ENCODE results near the gene ANXA6. TPM values are rescaled to one million over a fixed set of nuclear protein-coding genes. Genes with fewer than 3 reads are reported as not detected.
A peak's percentile ranks its signal among the peaks of the same experiment; 100 is the strongest.

ANXA6 gene
- total RNA-seq, 1 donor from 2014 or later = 257 TPM

GRCh38 chr5:151155775-151156506 is 1.6 kb downstream of the ANXA6 start:
- intact Hi-C loops (cut with DNase I) = loop anchor here (5.0 kb wide), 1 partner anchor 81 kb away; no protein-coding TSS in a partner anchor
- DNase-seq (ENCODE audit: low spot score) = no peak

GRCh38 chr5:151154931-151155774 is 2.4 kb downstream of the ANXA6 start:
- no peak for DNase-seq (ENCODE audit: low spot score)
- intact Hi-C loops (cut with DNase I) = loop anchor here (5.0 kb wide), 1 partner anchor 82 kb away; no protein-coding TSS in a partner anchor

DNA sequence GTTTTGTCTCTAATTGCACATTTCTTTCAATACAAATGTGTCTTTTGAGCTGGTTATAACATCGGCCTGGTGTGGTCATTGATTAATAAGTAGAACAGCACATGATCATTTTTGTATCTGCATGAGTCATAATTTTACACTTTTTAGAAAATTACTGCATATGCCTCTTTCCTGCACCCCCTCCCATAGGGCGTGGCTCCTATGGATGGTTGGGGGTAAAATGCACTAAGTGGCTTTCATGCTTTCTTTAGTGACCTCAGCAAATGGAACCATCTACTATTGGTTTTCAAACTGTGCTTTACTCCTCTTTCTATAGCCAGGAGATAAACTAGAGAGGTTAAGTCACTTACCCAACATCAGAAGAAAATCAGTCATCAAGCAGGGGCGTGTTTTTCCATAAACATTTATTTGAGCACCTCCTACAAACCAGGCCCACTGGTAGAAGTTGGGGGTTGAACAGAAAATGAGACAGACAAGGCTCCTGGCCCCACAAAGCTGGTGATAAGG is 3.8 kb downstream of the ANXA6 start:
- intact Hi-C loops (cut with DNase I) = no loop called here
- DNase-seq (ENCODE audit: low spot score) = no peak

DNA sequence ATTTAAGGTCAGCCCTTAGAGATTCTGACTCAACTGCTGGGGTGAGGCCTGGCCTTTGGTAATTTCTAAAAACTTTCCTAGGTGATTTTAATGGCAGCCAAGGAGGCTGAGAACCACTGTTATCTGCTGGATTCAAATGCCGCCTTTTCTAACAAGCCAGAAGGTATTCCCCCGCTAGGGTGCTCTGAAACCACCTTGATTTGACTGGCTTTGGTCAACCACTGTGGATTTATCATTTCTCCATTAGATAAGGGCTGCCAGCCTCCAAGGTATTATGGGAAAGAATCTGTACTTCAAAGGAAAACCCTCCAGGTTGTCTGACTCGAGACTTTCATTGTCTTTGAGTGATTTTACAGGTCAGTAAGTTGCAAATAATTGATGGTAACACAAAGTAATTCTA is 4.3 kb downstream of the ANXA6 start:
- intact Hi-C loops (cut with DNase I) = no loop called here
- DNase-seq (ENCODE audit: low spot score) = no peak

DNA sequence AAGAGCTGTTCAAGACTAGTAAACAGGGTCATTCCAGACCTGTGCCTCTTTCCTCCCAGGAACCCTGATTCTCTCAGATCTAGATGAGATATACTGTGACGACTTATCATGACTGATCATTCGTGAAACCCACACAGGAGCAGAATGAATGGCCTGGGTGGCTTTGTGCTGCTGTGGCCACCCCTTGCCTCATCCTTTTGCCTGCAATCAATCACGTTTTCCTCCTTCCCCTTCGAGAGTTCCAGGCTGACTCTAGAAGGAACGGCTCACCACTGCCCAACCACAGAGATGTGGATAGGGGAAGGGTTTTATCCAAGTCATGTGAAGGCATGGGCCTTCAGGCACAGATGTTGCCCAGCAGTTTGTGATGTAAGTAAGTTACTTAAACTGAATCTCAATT is 5.8 kb downstream of the ANXA6 start:
- no peak for DNase-seq (ENCODE audit: low spot score)
- intact Hi-C loops (cut with DNase I) = no loop called here

DNA sequence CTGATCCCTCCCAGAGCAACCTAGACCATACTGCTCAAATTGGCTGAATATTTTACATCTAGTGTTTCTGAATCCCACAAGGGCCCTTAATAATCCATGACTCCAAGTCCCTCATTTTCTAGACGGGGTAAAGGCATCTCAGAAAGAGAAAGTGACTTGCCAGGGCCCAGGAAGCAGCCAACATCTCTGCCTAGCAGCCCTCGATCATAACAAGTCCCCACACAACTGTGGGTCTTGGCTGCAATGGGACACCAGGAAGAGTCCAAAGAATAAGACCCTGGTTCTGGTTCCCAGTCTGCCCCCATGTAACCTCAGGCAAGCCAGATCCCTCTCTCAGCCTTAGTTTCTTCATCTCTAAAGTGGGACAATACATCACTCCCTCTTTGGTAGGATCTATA is 6.3 kb downstream of the ANXA6 start:
- no peak for DNase-seq (ENCODE audit: low spot score)
- intact Hi-C loops (cut with DNase I) = no loop called here

DNA sequence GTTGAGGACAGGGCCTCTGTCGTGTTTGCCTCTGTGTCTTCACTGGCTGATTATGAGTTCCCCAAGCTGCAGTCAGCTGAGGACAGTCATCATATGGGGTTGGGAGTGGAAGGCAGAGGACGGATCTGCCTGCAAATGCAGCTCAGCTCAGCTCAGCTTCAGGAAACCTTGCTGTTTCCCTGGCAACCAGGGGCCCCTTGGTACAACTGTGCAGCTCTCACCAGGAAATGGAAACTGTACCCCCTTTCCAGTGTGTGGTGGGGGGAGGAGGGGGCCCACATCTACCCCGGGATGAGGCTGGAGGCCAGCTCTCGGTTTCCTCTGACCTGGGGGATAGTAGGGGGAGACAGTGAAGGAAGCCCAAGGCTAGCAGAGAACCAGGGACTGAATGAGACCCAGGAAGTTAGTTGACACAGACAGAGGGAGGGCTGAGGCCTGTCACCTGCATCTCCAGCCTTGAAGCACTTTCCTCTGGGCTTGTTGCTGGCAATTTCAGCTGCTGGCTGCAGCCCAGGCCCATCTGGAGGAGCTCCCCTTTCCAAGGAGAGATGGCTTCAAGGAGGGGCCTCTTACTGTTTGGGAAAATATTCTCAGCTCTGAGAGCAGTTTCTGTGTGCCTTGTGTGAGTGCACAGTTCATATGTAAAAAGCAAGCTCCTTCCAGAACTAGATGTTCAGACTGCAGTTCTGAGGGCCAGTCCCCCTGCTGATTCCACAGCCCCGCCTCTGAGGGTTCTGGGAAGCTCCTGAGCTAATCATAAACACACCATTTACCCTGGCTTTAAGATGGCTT is 6.9 kb downstream of the ANXA6 start:
- no peak for DNase-seq (ENCODE audit: low spot score)
- intact Hi-C loops (cut with DNase I) = no loop called here

GRCh38 chr5:151148583-151148982 is 9.0 kb downstream of the ANXA6 start:
- intact Hi-C loops (cut with DNase I) = no loop called here
- no peak for DNase-seq (ENCODE audit: low spot score)

- intact Hi-C loops (cut with DNase I) = no loop called here
- DNase-seq (ENCODE audit: low spot score) = no peak
Observed at GRCh38 chr5:151147033-151147432, 10.5 kb downstream of the ANXA6 start.

- intact Hi-C loops (cut with DNase I) = no loop called here
- no peak for DNase-seq (ENCODE audit: low spot score)
Observed at GRCh38 chr5:151146061-151146460, 11.5 kb downstream of the ANXA6 start.

DNA sequence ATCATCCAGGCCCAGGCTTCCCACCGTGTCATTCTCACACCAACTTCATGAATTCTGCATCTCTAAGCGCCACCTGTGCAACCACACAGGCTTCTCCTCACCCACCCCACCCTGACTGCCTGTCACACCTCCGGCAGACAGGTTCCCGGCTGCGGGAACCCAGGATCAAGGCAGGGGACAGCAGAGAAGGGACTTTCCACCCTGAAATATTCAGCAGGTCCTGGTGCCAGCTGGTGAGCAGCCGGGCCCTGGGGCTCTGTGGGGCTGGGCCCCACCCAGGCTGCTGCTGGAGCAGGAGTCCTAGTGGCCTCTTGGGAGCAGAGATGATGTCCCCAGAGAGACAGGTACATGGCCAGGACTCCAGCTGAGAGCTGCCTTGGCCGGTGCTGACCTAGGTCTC is 12.7 kb downstream of the ANXA6 start:
- no peak for DNase-seq (ENCODE audit: low spot score)
- intact Hi-C loops (cut with DNase I) = loop anchor here (5.0 kb wide), 1 partner anchor 92 kb away; no protein-coding TSS in a partner anchor

DNA sequence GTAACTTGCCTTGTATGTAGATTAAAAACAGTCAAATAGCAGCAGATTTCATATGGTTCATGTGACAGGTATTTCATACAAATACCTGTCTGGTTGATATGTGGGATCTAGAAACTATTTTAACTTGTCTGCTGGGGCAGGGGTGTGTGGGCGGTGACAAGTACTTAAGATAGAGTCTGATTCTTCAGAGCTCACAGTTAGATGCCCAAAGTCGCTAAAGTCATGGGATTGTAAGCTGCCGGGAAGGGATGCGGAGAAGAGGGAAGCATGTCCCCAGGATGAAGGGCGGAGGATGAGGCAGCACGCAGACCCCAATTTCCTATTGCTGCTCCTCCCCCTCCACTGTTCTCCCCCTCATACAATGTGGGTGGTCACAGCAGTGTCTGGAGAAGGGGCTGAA is 13.3 kb downstream of the ANXA6 start:
- intact Hi-C loops (cut with DNase I) = loop anchor here (5.0 kb wide), 1 partner anchor 93 kb away; no protein-coding TSS in a partner anchor

DNA sequence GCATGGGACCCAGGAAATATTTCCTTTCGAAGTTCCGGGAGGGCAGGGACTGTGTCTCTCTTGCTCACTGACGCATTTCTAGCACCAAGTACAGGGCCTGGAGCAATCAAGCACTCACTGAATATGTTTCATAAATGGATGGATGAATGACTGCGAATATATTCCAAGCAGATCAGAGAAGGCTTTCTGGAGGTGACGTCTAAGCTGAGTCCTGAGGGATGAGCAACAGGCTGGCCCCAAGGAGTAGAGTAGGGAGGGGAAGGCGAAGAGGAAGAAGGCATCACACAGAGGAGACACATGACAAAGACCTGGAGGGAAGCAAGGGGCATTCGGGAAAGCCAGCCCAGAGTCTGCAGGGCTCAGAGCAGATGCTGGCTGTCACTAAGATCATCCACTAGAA is 13.9 kb downstream of the ANXA6 start:
- intact Hi-C loops (cut with DNase I) = loop anchor here (5.0 kb wide), 1 partner anchor 94 kb away; no protein-coding TSS in a partner anchor
- no peak for DNase-seq (ENCODE audit: low spot score)

More for the DNA sequence above, 13.3 kb downstream of the ANXA6 start:
- no peak for DNase-seq (ENCODE audit: low spot score)

- intact Hi-C loops (cut with DNase I) = loop anchor here (5.0 kb wide), 1 partner anchor 94 kb away; no protein-coding TSS in a partner anchor
- DNase-seq (ENCODE audit: low spot score) = no peak
Observed at GRCh38 chr5:151142933-151143332, 14.6 kb downstream of the ANXA6 start.

GRCh38 chr5:151141535-151141934 is 16.0 kb downstream of the ANXA6 start:
- DNase-seq (ENCODE audit: low spot score) = peak; percentile 84
- intact Hi-C loops (cut with DNase I) = loop anchor here (5.0 kb wide), 1 partner anchor 96 kb away; no protein-coding TSS in a partner anchor

DNA sequence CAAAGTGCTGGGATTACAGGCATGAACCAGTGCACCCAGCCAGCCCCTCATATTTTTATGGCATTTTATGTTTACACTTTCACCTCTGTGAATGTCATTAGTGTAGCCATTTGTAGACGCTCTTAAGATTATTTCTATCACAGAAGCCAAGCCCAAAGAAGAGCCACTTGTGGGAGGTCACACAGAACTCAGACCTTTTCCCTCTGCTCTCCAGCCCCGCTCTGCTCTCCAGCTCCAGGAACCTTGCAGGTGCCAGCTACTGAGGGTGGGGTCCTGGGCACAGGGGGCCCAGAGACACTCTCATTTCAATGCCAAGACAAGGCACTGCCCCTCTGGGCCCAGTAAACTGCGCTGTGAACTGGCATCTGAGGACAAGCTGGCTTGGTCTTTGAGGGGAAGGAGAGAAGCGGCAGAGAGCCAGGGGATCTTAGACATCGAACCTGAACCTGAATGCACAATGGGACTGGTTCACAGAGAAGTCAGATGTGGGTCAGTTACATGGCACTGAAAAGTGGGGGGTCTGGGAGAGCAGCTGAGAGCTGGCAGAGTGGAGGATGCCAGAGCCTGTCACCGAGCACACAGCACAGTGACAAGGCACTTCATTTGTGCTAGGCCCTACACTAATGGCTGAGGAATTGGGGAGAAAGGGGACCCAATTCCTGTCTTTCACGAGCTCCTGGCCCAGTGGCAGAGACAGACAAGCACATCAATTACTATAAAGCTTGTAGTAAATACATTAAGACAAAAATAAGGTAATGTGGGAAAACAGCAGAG is 16.7 kb downstream of the ANXA6 start:
- DNase-seq (ENCODE audit: low spot score) = no peak
- intact Hi-C loops (cut with DNase I) = loop anchor here (5.0 kb wide), 1 partner anchor 96 kb away; no protein-coding TSS in a partner anchor

- intact Hi-C loops (cut with DNase I) = loop anchor here (5.0 kb wide), 1 partner anchor 98 kb away; no protein-coding TSS in a partner anchor
Observed at GRCh38 chr5:151139646-151140045, 17.9 kb downstream of the ANXA6 start.

GRCh38 chr5:151139015-151139414 is 18.6 kb downstream of the ANXA6 start:
- intact Hi-C loops (cut with DNase I) = no loop called here
- DNase-seq (ENCODE audit: low spot score) = no peak

More at GRCh38 chr5:151139646-151140045, 17.9 kb downstream of the ANXA6 start:
- no peak for DNase-seq (ENCODE audit: low spot score)

DNA sequence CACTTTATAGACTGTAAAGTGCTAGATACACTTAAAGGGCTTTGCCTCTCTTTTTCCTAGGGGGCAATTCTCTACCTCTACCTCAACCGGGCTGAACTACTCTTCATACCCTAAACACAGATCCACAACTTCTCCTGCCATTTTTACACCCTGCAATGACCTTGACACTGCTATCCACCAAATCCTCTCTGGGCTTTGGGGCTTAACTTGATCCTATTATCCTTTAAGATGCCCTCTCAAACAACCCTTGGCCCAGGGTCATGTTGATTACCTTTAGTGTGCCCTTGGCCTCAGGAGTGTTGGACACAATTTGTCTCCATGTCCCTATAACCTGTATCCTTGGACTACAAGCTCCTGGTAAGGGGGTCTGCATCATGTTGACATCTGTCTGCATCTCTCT is 19.5 kb downstream of the ANXA6 start:
- intact Hi-C loops (cut with DNase I) = no loop called here
- DNase-seq (ENCODE audit: low spot score) = no peak
